ENCODE data around the gene ECE1.
"Not testable (repeated sequence)": the region's sequence is repeated elsewhere in the genome, so short reads cannot be mapped to it uniquely, and the experiment has no call there.

The ECE1 gene

GRCh38 chr1:21216835-21217811 is 73.1 kb downstream of the ECE1 start:
- peak; percentile 71 for DNase-seq

- DNase-seq: no peak
These were observed 78.1 kb downstream of the ECE1 start for GRCh38 chr1:21212126-21212525.

GRCh38 chr1:21208137-21208700 is 82.0 kb downstream of the ECE1 start:
- not testable (repeated sequence) for DNase-seq

DNA sequence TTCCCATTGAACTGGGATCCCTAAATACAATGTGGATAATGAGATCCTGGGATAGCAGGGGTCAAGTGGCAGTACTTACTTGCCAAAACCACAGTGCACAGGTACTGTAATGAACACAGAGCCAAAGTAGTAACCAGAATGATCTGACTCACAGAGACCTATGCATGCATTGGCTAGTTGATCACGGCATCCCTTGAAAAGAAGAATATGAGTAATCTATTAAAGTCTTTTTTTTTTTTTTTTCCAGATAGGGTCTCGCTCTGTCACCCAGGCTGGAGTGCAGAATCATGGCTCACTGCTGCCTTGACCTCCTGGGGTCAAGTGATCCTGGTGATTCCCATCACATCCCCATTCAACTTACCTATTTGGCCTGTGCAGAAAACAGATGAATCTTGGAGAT is 84.1 kb downstream of the ECE1 start:
- DNase-seq: no peak

GRCh38 chr1:21205416-21205815 is 84.8 kb downstream of the ECE1 start:
- no peak for DNase-seq

DNA sequence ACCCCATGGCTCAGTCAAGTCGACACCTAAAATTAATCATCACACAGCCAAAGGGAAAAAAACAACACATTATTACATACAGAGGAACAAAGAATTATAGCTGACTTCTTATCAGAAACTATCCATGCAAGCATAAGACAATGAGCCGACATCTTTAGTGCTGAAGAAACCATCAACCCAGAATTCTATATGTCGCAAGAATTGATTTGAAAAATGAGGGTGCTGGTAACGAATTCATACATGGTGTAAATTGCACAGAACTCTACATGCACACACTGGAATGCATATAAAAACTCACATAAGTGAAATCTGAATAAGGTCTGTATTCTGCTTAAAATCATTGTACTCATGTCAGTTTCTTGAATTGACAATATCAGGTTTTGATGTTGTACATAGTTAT is 88.6 kb downstream of the ECE1 start:
- DNase-seq: no peak

- DNase-seq: not testable (repeated sequence)
These were observed 89.0 kb downstream of the ECE1 start for GRCh38 chr1:21201238-21201637.

DNA sequence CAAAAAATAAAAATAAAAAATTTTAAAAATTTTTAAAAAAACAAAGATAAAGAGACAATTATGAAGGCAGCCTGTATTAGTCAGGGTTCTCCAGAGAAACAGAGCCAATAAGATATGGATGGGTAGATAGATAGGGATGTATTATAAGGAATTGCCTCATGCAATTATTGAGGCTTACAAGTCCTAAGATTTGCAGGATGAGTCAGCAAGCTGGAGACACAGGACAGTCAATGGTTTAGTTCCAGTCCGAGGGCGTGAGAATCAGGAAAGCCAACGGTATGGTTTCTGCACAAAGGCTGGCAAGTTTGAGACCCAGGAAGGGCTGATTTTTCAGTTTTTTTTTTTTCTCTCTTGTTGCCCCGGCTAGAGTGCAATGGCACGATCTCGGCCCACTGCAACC is 89.5 kb downstream of the ECE1 start:
- no peak for DNase-seq

DNA sequence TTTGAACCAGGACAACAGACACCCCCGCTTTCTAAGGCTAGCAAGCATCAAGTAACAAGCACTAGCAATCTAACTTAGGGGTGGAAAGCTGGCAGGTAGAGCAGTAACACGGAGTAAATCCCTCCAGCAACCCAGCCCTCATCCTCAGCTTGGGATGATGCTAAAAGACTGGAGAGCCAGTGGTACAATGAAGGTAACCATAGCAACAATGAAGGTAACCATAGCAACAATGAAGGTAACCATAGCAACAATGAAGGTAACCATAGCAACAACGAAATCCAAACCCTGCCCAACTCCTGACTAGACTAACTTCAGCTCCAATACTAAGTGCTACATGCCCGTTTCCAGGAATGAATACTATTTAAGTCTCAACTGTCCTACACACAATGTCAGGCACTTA is 91.3 kb downstream of the ECE1 start:
- no peak for DNase-seq

- no peak for DNase-seq
These were observed 97.4 kb downstream of the ECE1 start for GRCh38 chr1:21192871-21193270.

- DNase-seq: no peak
These were observed 98.0 kb downstream of the ECE1 start for GRCh38 chr1:21192284-21192683.

DNA sequence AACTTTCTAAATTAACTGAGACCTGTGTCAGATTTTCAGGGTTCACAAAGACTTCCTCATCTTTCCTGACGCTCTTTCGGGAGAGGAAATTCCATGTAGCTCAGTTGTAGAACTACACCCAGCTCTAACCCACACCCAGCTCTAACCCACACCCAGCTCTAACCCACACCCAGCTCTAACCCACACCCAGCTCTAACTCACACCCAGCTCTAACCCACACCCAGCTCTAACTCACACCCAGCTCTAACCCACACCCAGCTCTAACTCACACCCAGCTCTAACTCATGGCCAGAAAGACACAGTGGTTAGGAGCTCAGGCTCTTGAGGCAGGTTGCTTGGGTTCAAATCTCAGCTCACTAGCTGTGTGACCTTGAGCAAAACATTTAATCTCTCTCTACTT is 99.5 kb downstream of the ECE1 start:
- not testable (repeated sequence) for DNase-seq

DNA sequence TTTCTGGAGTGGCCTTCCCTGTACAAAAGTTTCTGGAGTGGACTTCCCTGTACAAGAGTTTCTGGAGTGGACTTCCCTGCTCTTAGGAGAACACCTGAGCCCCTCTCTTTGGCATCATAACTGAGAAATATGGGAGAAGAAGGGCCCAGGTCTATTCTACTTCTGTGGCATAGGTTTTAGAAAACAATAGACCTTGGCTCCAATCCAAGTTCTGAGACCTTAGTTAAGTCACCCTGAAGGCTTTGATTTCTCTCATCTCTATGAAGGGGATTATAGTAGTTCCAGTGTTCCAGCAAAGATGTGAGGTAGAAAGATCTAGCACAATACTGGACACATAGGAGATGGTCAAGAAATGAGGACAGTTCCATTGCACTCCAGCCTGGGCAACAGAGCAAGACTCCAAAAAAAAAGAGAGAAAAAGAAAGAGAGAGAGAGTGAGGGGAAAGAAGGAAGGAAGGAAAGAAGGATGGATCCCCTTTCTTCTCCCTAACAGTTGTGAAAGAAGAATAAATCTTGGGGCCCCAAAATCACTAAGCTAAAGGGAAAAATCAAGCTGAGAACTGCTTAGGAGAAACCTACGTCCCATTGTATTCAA is 100.3 kb downstream of the ECE1 start:
- no peak for DNase-seq

- DNase-seq: no peak
These were observed 100.8 kb downstream of the ECE1 start for GRCh38 chr1:21189421-21189820.

DNA sequence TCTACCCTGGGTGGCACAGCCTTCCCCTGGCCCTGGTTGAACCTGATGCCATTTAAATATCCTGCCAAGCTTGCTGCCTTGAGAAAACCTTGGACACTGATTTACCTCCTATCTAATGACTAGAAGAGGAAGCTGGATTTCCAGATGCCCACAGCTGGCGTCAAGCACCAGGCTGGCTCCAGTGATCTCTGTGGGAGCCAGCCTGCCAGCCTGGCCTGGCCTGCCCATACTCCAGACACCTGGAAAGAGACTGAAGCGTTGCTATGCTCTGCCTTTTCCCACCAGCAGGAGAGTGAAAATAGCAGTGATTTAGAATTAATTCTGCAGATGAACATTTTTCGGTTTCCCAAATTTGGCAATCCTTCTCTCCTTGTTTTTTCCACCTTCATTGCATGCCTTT is 102.0 kb downstream of the ECE1 start:
- no peak for DNase-seq

GRCh38 chr1:21185221-21185731 is 105.0 kb downstream of the ECE1 start:
- no peak for DNase-seq

DNA sequence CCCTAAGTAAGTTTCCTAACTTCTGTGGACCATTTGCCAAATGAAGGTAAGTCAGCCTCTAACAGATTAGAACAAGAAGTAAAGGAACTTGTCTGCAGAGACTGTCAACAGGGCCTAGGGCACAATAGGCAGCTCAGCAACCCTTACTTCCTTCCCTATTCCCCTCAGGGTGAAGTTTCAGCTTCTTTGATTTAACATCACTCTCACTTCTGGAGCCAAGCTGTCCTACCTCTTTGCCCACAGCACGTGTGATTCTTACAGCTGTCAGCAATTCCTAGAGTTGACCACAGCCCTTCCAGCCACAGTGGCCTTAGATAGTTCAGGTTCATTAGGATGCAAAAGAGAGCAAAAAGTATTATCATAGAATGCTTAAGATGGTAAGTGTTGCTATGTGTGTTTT is 106.0 kb downstream of the ECE1 start:
- DNase-seq: no peak

DNA sequence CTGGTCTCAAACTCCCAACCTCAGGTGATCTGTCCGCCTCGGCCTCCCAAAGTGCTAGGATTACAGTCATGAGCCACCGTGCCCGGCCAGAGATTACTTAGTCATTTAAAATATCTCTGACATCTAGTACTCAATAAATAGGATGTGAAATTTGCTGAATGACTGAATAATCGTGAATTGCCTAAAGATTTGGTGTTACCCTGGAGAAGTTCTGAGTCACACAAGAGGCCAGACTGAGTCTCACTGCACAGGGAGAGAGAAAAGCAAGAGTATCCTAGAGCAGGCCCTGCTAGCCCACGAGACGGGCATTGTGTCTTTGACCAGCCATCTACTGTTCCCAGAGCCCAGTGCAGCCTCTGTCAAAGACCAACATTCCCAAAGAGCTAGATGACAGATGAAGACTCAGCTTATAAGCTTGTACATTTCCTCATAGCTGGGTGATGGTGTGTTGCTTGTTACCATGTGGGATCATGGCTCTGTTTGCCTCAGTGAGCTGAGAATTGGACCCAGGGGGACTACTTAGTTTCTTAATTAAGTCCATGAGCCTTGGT is 108.0 kb downstream of the ECE1 start:
- no peak for DNase-seq

DNA sequence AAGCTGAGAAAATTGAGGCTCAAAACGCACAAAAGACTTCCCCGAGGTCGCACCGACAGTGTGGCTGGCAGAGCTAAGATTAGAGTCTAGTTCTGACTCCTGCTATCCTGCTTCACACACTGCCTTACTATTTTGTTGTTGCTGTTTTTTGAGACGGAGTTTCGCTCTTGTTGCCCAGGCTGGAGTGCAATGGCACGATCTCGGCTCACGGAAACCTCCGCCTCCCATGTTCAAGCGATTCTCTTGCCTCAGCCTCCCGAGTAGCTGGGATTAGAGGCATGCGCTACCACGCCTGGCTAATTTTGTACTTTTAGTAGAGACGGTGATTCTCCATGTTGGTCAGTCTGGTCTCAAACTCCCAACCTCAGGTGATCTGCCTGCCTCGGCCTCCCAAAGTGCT is 112.0 kb downstream of the ECE1 start:
- not testable (repeated sequence) for DNase-seq

DNA sequence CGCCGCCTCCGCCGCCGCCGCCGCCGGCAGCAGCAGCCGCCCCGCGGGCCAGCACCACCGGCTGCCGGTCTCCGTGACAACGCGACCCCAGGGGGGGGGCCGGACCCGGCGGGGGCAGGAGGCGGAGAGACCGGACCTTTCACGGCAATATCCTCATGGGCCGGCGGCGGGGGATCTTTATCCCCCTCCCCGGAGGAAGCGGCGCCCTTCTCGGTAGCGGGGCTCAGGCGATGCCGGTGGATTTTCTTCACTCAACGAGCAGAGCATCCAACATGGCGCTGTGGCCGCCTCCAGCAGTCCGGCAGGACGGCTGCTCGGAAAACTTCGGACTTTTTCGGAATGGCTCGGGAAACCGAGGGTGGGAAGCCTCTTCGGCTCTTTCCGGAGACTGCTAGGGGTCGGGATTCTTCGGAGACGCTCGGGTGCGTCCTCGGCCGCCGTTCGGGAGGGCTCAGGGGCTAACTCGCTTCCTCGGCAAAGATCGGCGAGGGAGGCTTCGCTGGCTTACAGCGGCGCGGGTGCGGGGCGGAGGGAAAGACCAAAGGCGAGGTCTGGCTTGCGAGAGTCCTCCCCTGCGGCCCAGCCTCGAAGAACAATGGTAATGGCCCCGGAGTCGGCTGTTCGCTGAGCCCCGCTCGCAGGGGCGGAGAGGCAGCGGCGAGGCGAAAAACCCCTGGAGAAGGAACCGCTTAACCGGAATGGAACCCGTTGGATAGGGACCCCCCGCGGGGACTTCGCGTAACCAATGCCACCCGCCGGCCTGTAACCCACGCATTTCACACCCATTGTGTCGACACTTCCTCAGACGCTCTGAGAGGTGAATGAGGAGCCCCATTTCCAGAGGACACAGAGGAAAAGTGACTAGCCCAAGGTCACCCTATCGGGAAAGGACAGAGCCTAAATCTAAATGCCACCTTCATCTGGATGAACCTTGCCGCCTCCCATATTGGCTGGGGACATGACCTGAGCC is 113.4 kb downstream of the ECE1 start, which contains the start of gene EIF4G3:
TSS of gene EIF4G3 (minus strand) at position 312 of the 970 bp plus-strand sequence. CDS start 174,155 bp downstream, outside the sequence.
- peak; percentile 99 for DNase-seq

DNA sequence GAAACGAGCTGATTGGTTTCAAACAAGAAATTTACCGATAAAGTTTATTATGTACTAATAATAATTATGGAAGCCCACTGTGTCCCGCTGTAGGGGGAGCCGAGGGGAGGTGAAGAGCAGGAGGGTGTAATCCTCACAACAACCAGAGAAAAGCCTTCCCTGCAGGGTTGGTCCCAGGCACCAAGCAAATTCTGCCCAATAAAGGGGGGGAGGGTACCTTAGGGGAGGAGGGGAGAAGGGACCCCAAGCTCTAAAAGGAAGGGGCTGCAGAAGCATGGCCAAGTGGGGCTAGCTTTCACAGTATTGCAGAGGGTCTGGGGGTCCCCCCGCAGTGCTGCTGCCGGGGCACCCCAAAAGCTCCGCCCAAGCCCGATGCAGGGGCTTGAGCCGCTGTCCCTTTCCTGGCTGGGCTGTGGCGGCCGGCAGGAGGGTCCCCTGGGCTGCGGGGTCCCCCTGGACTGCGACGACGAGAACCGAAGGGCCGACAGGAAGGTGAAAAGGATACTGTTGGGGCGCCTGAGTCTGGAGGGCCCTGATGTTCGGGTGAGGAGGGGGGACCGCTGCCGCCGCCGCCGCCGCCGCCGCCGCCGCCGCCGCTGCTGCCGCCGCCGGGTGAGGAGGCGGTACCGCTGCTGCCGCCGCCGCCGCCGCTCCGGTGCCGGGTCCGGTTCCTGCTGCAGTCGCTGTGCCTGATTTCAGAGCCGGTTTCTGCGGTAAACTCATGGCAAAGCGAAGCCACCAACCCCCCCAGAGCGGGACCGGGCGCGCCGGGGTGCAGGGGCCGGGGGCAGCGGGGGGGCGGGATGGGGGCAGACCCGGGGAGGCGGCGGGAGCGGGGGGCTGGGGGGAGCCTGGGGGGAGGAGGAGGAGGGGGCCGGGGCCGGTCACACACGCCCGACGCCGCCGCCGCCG is 114.3 kb downstream of the ECE1 start:
- peak; percentile 58 for DNase-seq

Data from CD4-positive, alpha-beta T cell treated with Interleukin-10 for 1 hour (primary cell).